ENCODE measurements around the gene CAMK1G.

Gene CAMK1G

GRCh38 chr1:209590405-209590804 is 6.9 kb downstream of the CAMK1G start:
- TF ChIP-seq GABPA (IDR thresholded peaks at IDR 0.05; ENCODE audit: low read depth) (no peak), SPI1 (IDR thresholded peaks at IDR 0.05; ENCODE audit: borderline replicate concordance, low read depth) (no peak), CTCF (IDR thresholded peaks at IDR 0.05; ENCODE audit: insufficient read depth, low read length) (no peak), POLR2AphosphoS5 (IDR thresholded peaks at IDR 0.05; ENCODE audit: low read depth) (no peak)
- TF ChIP-seq, protein P1, sequence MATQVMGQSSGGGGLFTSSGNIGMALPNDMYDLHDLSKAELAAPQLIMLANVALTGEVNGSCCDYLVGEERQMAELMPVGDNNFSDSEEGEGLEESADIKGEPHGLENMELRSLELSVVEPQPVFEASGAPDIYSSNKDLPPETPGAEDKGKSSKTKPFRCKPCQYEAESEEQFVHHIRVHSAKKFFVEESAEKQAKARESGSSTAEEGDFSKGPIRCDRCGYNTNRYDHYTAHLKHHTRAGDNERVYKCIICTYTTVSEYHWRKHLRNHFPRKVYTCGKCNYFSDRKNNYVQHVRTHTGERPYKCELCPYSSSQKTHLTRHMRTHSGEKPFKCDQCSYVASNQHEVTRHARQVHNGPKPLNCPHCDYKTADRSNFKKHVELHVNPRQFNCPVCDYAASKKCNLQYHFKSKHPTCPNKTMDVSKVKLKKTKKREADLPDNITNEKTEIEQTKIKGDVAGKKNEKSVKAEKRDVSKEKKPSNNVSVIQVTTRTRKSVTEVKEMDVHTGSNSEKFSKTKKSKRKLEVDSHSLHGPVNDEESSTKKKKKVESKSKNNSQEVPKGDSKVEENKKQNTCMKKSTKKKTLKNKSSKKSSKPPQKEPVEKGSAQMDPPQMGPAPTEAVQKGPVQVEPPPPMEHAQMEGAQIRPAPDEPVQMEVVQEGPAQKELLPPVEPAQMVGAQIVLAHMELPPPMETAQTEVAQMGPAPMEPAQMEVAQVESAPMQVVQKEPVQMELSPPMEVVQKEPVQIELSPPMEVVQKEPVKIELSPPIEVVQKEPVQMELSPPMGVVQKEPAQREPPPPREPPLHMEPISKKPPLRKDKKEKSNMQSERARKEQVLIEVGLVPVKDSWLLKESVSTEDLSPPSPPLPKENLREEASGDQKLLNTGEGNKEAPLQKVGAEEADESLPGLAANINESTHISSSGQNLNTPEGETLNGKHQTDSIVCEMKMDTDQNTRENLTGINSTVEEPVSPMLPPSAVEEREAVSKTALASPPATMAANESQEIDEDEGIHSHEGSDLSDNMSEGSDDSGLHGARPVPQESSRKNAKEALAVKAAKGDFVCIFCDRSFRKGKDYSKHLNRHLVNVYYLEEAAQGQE (IDR thresholded peaks at IDR 0.05; ENCODE audit: insufficient replicate concordance, low read depth): no peak
- no peak for DNase-seq (ENCODE audit: low read depth in 1 of 2, low spot score in 1 of 2)

DNA sequence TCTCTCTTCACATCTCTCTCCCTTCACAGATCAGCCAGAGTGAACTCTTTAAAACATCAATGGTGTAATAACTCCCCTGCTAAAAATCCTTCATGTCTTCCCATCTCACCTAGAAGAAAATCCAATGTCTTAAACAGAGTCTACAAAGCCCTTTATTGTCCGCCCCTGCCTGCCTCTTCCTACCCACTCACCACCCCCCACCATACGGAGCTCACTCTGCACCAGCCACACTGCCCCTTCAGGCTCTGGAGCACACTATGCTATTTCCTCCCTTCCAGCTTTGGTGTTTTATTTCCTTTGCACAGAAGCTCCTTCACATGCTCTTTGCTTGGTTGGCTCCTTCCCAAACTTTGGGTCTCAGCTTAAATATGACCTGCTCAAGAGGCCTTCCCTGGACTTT is 10.2 kb downstream of the CAMK1G start:
- H3K27me3 ChIP-seq (ENCODE audit: insufficient read depth, poor library complexity, severe bottlenecking): peaks cover 7% of the 10 kb centered on the region
- H3K27ac ChIP-seq (replicated peaks): no peak overlapping the region
- TF ChIP-seq, protein P1 (IDR thresholded peaks at IDR 0.05; ENCODE audit: insufficient replicate concordance, low read depth): no peak
- no peak for TF ChIP-seq POLR2AphosphoS5 (IDR thresholded peaks at IDR 0.05; ENCODE audit: low read depth)
- TF ChIP-seq SPI1 (IDR thresholded peaks at IDR 0.05; ENCODE audit: borderline replicate concordance, low read depth): no peak
- no peak for TF ChIP-seq GABPA (IDR thresholded peaks at IDR 0.05; ENCODE audit: low read depth)
- TF ChIP-seq CTCF (IDR thresholded peaks at IDR 0.05; ENCODE audit: insufficient read depth, low read length): no peak
- H3K4me3 ChIP-seq (replicated peaks; ENCODE audit: insufficient read depth, low read length): no peak overlapping the region
- no peak for DNase-seq (ENCODE audit: low read depth in 1 of 2, low spot score in 1 of 2)

More at GRCh38 chr1:209590405-209590804, 6.9 kb downstream of the CAMK1G start:
- peaks cover 12% of the 10 kb centered on the region for H3K27me3 ChIP-seq (ENCODE audit: insufficient read depth, poor library complexity, severe bottlenecking)
- no peak overlapping the region for H3K27ac ChIP-seq (replicated peaks)
- H3K4me3 ChIP-seq (replicated peaks; ENCODE audit: insufficient read depth, low read length): no peak overlapping the region

DNA sequence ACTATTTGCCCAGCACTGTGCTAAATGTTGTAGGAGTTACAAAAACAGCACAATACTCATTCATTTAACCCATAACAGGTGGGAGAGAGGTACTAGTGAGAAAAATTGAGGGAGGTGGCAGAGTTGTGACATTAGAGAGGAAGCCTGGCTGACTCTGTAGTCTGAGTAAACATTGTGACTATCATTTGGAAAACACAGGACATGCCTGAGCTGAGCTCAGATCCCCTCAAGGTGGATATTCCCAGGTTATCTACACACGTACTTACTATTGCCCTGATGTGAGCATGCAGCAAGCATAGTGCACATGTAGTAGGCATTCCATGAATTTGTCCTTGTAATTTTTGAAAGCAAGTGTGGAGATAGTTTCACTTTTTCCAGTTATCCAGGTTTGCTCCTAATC is 10.9 kb downstream of the CAMK1G start:
- Histone ChIP-seq H3K27me3 (ENCODE audit: insufficient read depth, poor library complexity, severe bottlenecking) (peaks cover 13% of the 10 kb centered on the region), H3K27ac (replicated peaks) (no peak overlapping the region), H3K4me3 (replicated peaks; ENCODE audit: insufficient read depth, low read length) (no peak overlapping the region)
- no peak for DNase-seq (ENCODE audit: low read depth in 1 of 2, low spot score in 1 of 2)
- TF ChIP-seq, protein P1 (IDR thresholded peaks at IDR 0.05; ENCODE audit: insufficient replicate concordance, low read depth): no peak
- TF ChIP-seq CTCF (IDR thresholded peaks at IDR 0.05; ENCODE audit: insufficient read depth, low read length) (no peak), SPI1 (IDR thresholded peaks at IDR 0.05; ENCODE audit: borderline replicate concordance, low read depth) (no peak), GABPA (IDR thresholded peaks at IDR 0.05; ENCODE audit: low read depth) (no peak), POLR2AphosphoS5 (IDR thresholded peaks at IDR 0.05; ENCODE audit: low read depth) (no peak)

All from HL-60 (cell line).